ENCODE results near the gene TSGA10.

TSGA10 gene, protein sequence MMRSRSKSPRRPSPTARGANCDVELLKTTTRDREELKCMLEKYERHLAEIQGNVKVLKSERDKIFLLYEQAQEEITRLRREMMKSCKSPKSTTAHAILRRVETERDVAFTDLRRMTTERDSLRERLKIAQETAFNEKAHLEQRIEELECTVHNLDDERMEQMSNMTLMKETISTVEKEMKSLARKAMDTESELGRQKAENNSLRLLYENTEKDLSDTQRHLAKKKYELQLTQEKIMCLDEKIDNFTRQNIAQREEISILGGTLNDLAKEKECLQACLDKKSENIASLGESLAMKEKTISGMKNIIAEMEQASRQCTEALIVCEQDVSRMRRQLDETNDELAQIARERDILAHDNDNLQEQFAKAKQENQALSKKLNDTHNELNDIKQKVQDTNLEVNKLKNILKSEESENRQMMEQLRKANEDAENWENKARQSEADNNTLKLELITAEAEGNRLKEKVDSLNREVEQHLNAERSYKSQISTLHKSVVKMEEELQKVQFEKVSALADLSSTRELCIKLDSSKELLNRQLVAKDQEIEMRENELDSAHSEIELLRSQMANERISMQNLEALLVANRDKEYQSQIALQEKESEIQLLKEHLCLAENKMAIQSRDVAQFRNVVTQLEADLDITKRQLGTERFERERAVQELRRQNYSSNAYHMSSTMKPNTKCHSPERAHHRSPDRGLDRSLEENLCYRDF

DNA sequence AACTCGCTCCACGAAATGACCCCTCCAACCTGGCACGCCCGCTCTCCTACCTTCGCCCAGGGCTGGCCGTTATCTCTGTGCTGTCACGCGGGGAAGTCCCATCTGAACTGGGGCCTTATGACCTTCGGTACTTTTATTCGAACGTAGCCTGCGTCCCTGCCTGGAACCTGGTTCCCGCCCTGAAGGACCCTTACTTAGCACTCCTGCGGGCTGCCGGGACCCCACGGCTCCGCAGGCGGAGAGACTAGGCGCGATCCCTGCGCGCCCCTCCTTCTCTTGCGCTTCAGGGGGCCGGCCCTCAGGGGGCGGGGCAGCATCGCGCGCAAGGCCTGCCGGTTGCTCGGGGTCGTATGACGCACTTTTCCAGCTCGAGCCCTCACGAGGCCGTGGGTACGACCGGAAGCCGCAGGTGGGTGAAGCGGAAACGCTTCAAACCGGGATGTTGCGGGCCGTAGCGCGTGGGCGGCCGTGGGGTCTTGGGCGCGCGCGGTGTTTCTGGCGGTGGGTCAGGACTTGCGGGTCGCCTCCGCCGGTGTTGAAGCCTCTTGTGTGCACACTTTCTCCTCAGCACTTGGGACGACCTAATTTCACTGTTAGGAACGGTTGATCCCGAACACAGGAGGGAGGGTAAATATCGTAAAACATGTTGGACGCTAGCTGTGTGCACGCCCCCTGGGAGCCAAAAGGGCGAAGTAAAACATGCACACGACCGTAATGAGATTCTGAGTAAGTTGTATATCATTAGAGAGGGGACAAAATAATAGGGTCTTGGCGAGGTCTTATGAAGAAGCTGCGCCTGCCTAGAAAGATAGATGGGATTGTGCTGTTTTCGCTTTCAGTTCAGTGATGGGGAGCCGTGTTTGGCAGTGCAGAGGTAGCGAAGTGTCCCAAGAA lies at the start of gene TSGA10, which contains the start of gene LIPT1:
Gene TSGA10 (minus strand): TSS at position 300 of the 894 bp plus-strand sequence. CDS start 45,503 bp downstream, outside the sequence.
Gene LIPT1 (plus strand): TSS at position 325 of the 894 bp plus-strand sequence. CDS start 6,991 bp downstream, outside the sequence.
- TF ChIP-seq GATA2 (IDR thresholded peaks at IDR 0.05; ENCODE audit: low read depth, low read length): peak; percentile 12; the same call in 1 of the 2 replicates
- no peak for TF ChIP-seq GATA3 (IDR thresholded peaks at IDR 0.05; ENCODE audit: low read depth, low read length)

GRCh38 chr2:99201959-99202678 lies 47.4 kb upstream of the TSGA10 start:
- TF ChIP-seq GATA2 (IDR thresholded peaks at IDR 0.05; ENCODE audit: low read depth, low read length): no peak
- TF ChIP-seq GATA3 (IDR thresholded peaks at IDR 0.05; ENCODE audit: low read depth, low read length): no peak

- TF ChIP-seq GATA3 (IDR thresholded peaks at IDR 0.05; ENCODE audit: low read depth, low read length): no peak
- no peak for TF ChIP-seq GATA2 (IDR thresholded peaks at IDR 0.05; ENCODE audit: low read depth, low read length)
Measured at GRCh38 chr2:99200076-99200800, 45.5 kb upstream of the TSGA10 start.

GRCh38 chr2:99198103-99198841 lies 43.5 kb upstream of the TSGA10 start:
- TF ChIP-seq GATA3 (IDR thresholded peaks at IDR 0.05; ENCODE audit: low read depth, low read length) (no peak), GATA2 (IDR thresholded peaks at IDR 0.05; ENCODE audit: low read depth, low read length) (no peak)

DNA sequence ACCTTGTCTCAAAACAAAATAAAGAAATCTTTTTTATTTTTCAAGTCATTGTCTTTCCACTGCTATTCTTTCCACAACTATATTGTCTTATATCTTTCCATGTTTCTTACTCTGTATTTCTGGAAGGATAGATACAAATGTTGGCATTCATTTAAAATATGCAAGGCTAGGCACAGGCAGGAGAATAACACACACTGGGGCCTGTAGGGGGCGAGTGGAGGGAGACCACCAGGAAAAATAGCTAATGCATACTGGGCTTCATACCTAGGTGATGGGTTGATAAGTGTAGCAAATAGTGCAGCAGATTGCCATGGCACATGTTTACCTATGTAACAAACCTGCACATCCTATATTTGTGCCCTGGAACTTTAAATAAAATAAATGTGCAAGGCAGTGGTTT lies 35.8 kb upstream of the TSGA10 start:
- TF ChIP-seq GATA3 (IDR thresholded peaks at IDR 0.05; ENCODE audit: low read depth, low read length) (no peak), GATA2 (IDR thresholded peaks at IDR 0.05; ENCODE audit: low read depth, low read length) (no peak)

DNA sequence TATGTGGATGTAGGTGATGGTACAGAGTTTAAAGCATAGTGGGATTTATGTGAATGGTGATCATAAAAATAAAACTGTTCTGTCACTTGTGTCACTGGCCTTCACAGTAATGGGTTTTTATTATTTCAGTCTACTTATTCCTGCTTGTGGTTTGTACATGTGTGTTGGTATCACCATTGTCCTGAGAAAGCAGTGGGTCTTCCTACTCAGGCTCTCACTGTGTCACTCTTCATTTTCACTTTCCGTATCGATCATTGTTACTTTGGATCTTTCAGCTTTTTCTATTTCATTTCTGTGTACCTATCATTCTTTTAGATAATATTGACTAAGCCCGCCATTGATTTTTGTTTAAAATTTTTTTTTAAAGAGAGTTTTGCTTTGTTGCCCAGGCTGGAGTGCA lies 33.6 kb upstream of the TSGA10 start:
- no peak for TF ChIP-seq GATA2 (IDR thresholded peaks at IDR 0.05; ENCODE audit: low read depth, low read length)
- no peak for TF ChIP-seq GATA3 (IDR thresholded peaks at IDR 0.05; ENCODE audit: low read depth, low read length)

- TF ChIP-seq GATA3 (IDR thresholded peaks at IDR 0.05; ENCODE audit: low read depth, low read length) (no peak), GATA2 (IDR thresholded peaks at IDR 0.05; ENCODE audit: low read depth, low read length) (no peak)
Measured at GRCh38 chr2:99187011-99187410, 32.3 kb upstream of the TSGA10 start.

GRCh38 chr2:99184811-99185210 lies 30.1 kb upstream of the TSGA10 start:
- TF ChIP-seq GATA3 (IDR thresholded peaks at IDR 0.05; ENCODE audit: low read depth, low read length) (no peak), GATA2 (IDR thresholded peaks at IDR 0.05; ENCODE audit: low read depth, low read length) (no peak)

DNA sequence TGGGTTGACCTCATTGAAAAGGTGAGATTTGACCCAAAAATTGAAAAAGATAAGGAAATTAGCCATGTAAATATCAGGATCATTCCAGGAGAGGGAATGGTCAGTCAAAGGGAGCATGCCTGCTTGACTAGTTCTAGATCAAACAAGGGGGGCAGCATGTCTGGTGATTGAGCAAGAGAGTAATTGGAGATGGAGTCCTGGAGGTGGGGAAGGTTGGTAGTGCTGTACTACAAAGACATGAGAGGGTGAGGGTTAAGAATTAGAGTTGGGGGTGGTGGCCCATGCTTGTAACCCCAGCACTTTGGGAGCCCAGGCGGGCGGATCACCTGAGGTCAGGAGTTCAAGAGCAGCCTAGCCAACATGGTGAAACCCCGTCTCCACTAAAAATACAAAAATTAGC lies 28.3 kb upstream of the TSGA10 start:
- no peak for TF ChIP-seq GATA3 (IDR thresholded peaks at IDR 0.05; ENCODE audit: low read depth, low read length)
- no peak for TF ChIP-seq GATA2 (IDR thresholded peaks at IDR 0.05; ENCODE audit: low read depth, low read length)

- TF ChIP-seq GATA3 (IDR thresholded peaks at IDR 0.05; ENCODE audit: low read depth, low read length) (no peak), GATA2 (IDR thresholded peaks at IDR 0.05; ENCODE audit: low read depth, low read length) (no peak)
Measured at GRCh38 chr2:99181624-99182000, 26.9 kb upstream of the TSGA10 start.

- no peak for TF ChIP-seq GATA2 (IDR thresholded peaks at IDR 0.05; ENCODE audit: low read depth, low read length)
Measured at GRCh38 chr2:99180755-99181623, 26.2 kb upstream of the TSGA10 start, which contains the start of the genes MITD1 and MRPL30. Gene MITD1, minus strand, starts transcription at chr2:99181058. Its CDS starts 77 bp downstream, at chr2:99180981. Gene MRPL30, plus strand, starts transcription at chr2:99181184. Its CDS starts 5,020 bp downstream, at chr2:99186204.

All from SH-SY5Y (cell line).